ENCODE data around the gene MACC1.

MACC1 gene

DNA sequence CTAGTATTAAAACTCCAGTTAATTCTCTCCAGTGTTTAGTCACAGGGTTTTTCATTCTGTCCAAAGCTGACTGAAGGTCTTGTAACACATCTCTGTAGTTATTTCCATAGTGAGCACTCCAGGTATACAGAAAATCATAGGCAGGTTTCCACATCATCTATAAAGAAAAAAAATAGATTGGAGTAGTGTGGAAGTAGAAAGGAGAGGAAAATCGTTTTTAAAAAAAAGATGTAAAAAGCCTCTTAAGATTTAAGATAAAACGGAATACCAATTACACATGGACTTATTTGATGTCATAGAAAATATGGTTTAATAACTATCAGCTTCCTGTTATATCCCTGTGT lies 76.2 kb downstream of the MACC1 start:
- no peak overlapping the region for H2AFZ ChIP-seq (ENCODE audit: insufficient read depth, low read length, poor library complexity)
- no peaks in the 10 kb centered on the region for H3K27me3 ChIP-seq (ENCODE audit: insufficient read depth, low read length)
- H4K91ac ChIP-seq (ENCODE audit: low read depth, low read length): no peak overlapping the region
- H3K4ac ChIP-seq (ENCODE audit: low read depth, low read length): no peak overlapping the region
- H2BK12ac ChIP-seq (ENCODE audit: low read length): no peak overlapping the region
- no peak overlapping the region for H3K4me3 ChIP-seq (ENCODE audit: low read depth, low read length)
- no peaks in the 10 kb centered on the region for H3K4me1 ChIP-seq (ENCODE audit: control insufficient read depth in 1 of 2, insufficient read depth in 2 of 2, low read length in 2 of 2)
- H3K23ac ChIP-seq (ENCODE audit: low read length): no peak overlapping the region
- 100% methylated on average over 1 of the region's 2 CpGs for WGBS (ENCODE audit: extremely low coverage, insufficient coverage, insufficient read length)
- H4K12ac ChIP-seq (ENCODE audit: low read depth, low read length): no peak overlapping the region
- no peak overlapping the region for H2AK5ac ChIP-seq (ENCODE audit: low read length)
- no peak overlapping the region for H3K18ac ChIP-seq (ENCODE audit: low read length)
- no peak overlapping the region for H3K27ac ChIP-seq (ENCODE audit: low read depth, low read length)
- no peak overlapping the region for H2BK5ac ChIP-seq (ENCODE audit: low read depth, low read length, poor library complexity)
- no peak overlapping the region for H4K8ac ChIP-seq (ENCODE audit: low read depth, low read length)
- no peaks in the 10 kb centered on the region for H3K36me3 ChIP-seq (ENCODE audit: control insufficient read depth in 1 of 2, insufficient read depth in 2 of 2, low read length in 2 of 2)
- H3K9me3 ChIP-seq (ENCODE audit: insufficient read depth, low read depth, low read length): no peaks in the 10 kb centered on the region
- H3K9ac ChIP-seq (ENCODE audit: low read length): no peak overlapping the region
- H3K79me2 ChIP-seq (ENCODE audit: control insufficient read depth, insufficient read depth, low read length, poor library complexity): no peaks in the 10 kb centered on the region
- no peak overlapping the region for H2BK120ac ChIP-seq (ENCODE audit: insufficient read depth, low read length, poor library complexity)
- H3K14ac ChIP-seq (ENCODE audit: low read length): no peak overlapping the region
- H3K79me1 ChIP-seq (ENCODE audit: low read length): no peaks in the 10 kb centered on the region
- peak in 1 of 2 donors; percentile 7 for DNase-seq
- no peak overlapping the region for H3K4me2 ChIP-seq (ENCODE audit: low read length)

DNA sequence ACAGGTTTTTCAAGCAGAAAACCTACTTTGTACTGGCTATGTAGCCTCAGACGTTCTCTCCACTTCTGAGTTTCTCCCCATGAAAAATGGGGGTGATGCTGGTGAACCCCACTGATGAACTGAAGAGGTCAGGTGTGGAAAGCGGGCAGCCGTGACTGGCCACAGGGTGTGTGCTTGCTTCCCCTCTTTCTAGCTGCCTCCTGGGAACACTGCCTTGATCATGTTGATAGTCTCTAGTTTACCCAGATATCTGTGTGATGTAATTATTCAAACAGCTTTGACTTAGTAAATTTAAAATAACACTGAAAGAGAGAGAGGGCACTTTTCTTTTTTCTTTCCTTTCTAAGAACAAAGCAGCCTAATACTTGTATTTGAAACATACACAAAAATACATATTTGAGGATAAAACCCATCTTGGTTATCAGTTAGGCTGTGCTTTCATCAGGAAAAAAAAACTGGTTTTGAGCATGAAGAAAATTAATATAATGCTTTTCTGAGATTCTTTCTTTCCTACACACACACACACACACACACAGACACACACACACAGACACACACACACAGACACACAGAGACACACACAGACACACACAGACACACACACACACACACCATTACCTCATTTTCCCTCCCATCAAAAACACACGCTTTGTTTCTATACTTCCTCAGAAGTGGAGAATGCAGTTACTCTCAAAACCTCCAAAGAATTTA lies 76.7 kb downstream of the MACC1 start:
- no CpG with 5 or more reads among the region's 4 CpGs for WGBS (ENCODE audit: extremely low coverage, insufficient coverage, insufficient read length)
- Histone ChIP-seq H2BK120ac (ENCODE audit: insufficient read depth, low read length, poor library complexity) (no peak overlapping the region), H3K4me1 (ENCODE audit: control insufficient read depth in 1 of 2, insufficient read depth in 2 of 2, low read length in 2 of 2) (no peaks in the 10 kb centered on the region), H3K79me2 (ENCODE audit: control insufficient read depth, insufficient read depth, low read length, poor library complexity) (no peaks in the 10 kb centered on the region), H3K4me2 (ENCODE audit: low read length) (no peak overlapping the region), H3K9me3 (ENCODE audit: insufficient read depth, low read depth, low read length) (no peaks in the 10 kb centered on the region), H4K91ac (ENCODE audit: low read depth, low read length) (no peak overlapping the region), H3K14ac (ENCODE audit: low read length) (no peak overlapping the region), H3K4me3 (ENCODE audit: low read depth, low read length) (no peak overlapping the region), H3K27ac (ENCODE audit: low read depth, low read length) (no peak overlapping the region), H4K8ac (ENCODE audit: low read depth, low read length) (no peak overlapping the region), H2BK12ac (ENCODE audit: low read length) (no peak overlapping the region), H2AFZ (ENCODE audit: insufficient read depth, low read length, poor library complexity) (no peak overlapping the region), H3K9ac (ENCODE audit: low read length) (no peak overlapping the region), H2AK5ac (ENCODE audit: low read length) (no peak overlapping the region), H3K18ac (ENCODE audit: low read length) (no peak overlapping the region), H3K27me3 (ENCODE audit: insufficient read depth, low read length) (no peaks in the 10 kb centered on the region), H3K4ac (ENCODE audit: low read depth, low read length) (no peak overlapping the region), H4K12ac (ENCODE audit: low read depth, low read length) (no peak overlapping the region), H3K36me3 (ENCODE audit: control insufficient read depth in 1 of 2, insufficient read depth in 2 of 2, low read length in 2 of 2) (no peaks in the 10 kb centered on the region), H3K79me1 (ENCODE audit: low read length) (no peaks in the 10 kb centered on the region), H2BK5ac (ENCODE audit: low read depth, low read length, poor library complexity) (no peak overlapping the region), H3K23ac (ENCODE audit: low read length) (no peak overlapping the region)
- no peak for DNase-seq

DNA sequence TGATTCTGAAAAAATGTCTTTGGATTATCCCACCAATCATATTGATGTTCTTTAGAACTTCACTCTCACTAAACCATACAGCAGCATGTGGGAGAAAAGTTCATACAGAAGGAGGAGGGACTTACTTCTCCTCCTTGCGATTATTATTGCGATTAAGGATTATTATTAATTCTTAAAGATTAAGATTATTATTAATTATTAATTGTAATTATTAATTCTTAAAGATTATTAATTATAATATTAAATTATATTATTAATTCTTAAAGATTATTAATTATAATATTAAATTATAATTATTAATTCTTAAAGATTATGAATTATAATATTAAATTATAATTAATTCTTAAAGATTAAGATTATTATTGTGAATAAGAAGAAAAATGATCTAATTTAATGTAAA lies 80.5 kb downstream of the MACC1 start:
- H3K79me1 ChIP-seq (ENCODE audit: low read length): no peaks in the 10 kb centered on the region
- peaks cover 0 to 4% of the 10 kb centered on the region in 2 experiments for H3K4me1 ChIP-seq (ENCODE audit: control insufficient read depth in 1 of 2, insufficient read depth in 2 of 2, low read length in 2 of 2)
- H3K79me2 ChIP-seq (ENCODE audit: control insufficient read depth, insufficient read depth, low read length, poor library complexity): no peaks in the 10 kb centered on the region
- no peaks in the 10 kb centered on the region for H3K27me3 ChIP-seq (ENCODE audit: insufficient read depth, low read length)
- no peak overlapping the region for H3K14ac ChIP-seq (ENCODE audit: low read length)
- H3K4ac ChIP-seq (ENCODE audit: low read depth, low read length): no peak overlapping the region
- no peak overlapping the region for H2AK5ac ChIP-seq (ENCODE audit: low read length)
- no peak overlapping the region for H3K4me2 ChIP-seq (ENCODE audit: low read length)
- WGBS (ENCODE audit: extremely low coverage, insufficient coverage, insufficient read length): no CpG with 5 or more reads among the region's 2 CpGs
- no peak overlapping the region for H2BK120ac ChIP-seq (ENCODE audit: insufficient read depth, low read length, poor library complexity)
- H3K9ac ChIP-seq (ENCODE audit: low read length): no peak overlapping the region
- H3K27ac ChIP-seq (ENCODE audit: low read depth, low read length): no peak overlapping the region
- H3K9me3 ChIP-seq (ENCODE audit: insufficient read depth, low read depth, low read length): no peaks in the 10 kb centered on the region
- no peak overlapping the region for H2BK5ac ChIP-seq (ENCODE audit: low read depth, low read length, poor library complexity)
- H3K18ac ChIP-seq (ENCODE audit: low read length): no peak overlapping the region
- no peaks in the 10 kb centered on the region for H3K36me3 ChIP-seq (ENCODE audit: control insufficient read depth in 1 of 2, insufficient read depth in 2 of 2, low read length in 2 of 2)
- H2AFZ ChIP-seq (ENCODE audit: insufficient read depth, low read length, poor library complexity): no peak overlapping the region
- no peak overlapping the region for H2BK12ac ChIP-seq (ENCODE audit: low read length)
- no peak for DNase-seq
- H3K23ac ChIP-seq (ENCODE audit: low read length): no peak overlapping the region
- no peak overlapping the region for H4K12ac ChIP-seq (ENCODE audit: low read depth, low read length)
- no peak overlapping the region for H4K91ac ChIP-seq (ENCODE audit: low read depth, low read length)
- H4K8ac ChIP-seq (ENCODE audit: low read depth, low read length): no peak overlapping the region
- H3K4me3 ChIP-seq (ENCODE audit: low read depth, low read length): no peak overlapping the region

DNA sequence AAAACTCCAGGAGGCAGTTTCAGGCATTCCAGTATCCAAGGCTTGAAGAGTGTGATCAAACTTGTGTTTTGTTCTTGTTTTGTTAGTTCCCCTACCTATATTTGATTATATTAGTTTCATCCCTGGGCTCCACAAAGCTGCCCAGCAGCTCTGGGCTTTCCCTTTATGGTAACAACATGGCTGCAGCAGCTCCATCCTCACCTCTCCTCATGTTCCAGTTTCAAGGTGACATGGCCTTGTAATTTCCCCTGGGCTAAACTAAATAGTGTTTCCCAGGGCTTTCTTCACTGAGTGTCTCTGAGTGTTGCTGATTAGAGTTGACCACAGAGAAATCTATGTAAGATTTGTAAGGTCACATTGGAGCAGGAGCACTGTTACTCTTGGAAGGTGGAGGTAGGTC lies 83.4 kb downstream of the MACC1 start:
- Histone ChIP-seq H3K4me1 (ENCODE audit: control insufficient read depth in 1 of 2, insufficient read depth in 2 of 2, low read length in 2 of 2) (peaks cover 0 to 4% of the 10 kb centered on the region in 2 experiments), H4K91ac (ENCODE audit: low read depth, low read length) (no peak overlapping the region), H2AFZ (ENCODE audit: insufficient read depth, low read length, poor library complexity) (no peak overlapping the region), H2BK120ac (ENCODE audit: insufficient read depth, low read length, poor library complexity) (no peak overlapping the region), H3K27me3 (ENCODE audit: insufficient read depth, low read length) (no peaks in the 10 kb centered on the region), H3K27ac (ENCODE audit: low read depth, low read length) (no peak overlapping the region), H3K79me2 (ENCODE audit: control insufficient read depth, insufficient read depth, low read length, poor library complexity) (no peaks in the 10 kb centered on the region), H3K4me2 (ENCODE audit: low read length) (no peak overlapping the region), H3K23ac (ENCODE audit: low read length) (no peak overlapping the region), H2BK12ac (ENCODE audit: low read length) (no peak overlapping the region), H3K36me3 (ENCODE audit: control insufficient read depth in 1 of 2, insufficient read depth in 2 of 2, low read length in 2 of 2) (no peaks in the 10 kb centered on the region), H3K4ac (ENCODE audit: low read depth, low read length) (no peak overlapping the region), H3K9ac (ENCODE audit: low read length) (no peak overlapping the region), H3K9me3 (ENCODE audit: insufficient read depth, low read depth, low read length) (no peaks in the 10 kb centered on the region), H3K79me1 (ENCODE audit: low read length) (no peaks in the 10 kb centered on the region), H4K8ac (ENCODE audit: low read depth, low read length) (no peak overlapping the region), H3K18ac (ENCODE audit: low read length) (no peak overlapping the region), H4K12ac (ENCODE audit: low read depth, low read length) (no peak overlapping the region), H3K4me3 (ENCODE audit: low read depth, low read length) (no peak overlapping the region), H2BK5ac (ENCODE audit: low read depth, low read length, poor library complexity) (no peak overlapping the region), H2AK5ac (ENCODE audit: low read length) (no peak overlapping the region), H3K14ac (ENCODE audit: low read length) (no peak overlapping the region)
- DNase-seq: no peak
